ENCODE results near the gene CHCHD10. TPM values are rescaled to one million over a fixed set of nuclear protein-coding genes. Genes with fewer than 3 reads are reported as not detected.

The CHCHD10 gene
- total RNA-seq, 4 donors from 2014 or later: 19.9 to 61.2 (median 31.2) TPM

DNA sequence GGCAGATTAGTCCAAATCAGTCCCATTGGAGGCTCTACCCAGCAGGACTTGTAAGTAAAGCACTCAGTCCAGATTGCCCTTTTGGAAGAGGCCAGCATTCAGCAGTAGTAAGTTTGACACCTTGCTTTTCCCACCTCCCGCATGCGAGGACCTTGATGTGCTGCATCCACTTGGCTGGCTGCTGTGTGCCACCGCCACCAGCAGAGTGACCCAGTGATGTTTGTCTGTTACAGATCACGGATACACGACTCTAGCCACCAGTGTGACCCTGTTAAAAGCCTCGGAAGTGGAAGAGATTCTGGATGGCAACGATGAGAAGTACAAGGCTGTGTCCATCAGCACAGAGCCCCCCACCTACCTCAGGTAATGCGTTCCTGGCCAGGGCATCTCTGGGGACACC is 25.6 kb upstream of the CHCHD10 start:
- DNase-seq (ENCODE audit: low spot score) (no peak), ATAC-seq (ENCODE audit: low FRiP score) (no peak)
- TF ChIP-seq, protein P1, sequence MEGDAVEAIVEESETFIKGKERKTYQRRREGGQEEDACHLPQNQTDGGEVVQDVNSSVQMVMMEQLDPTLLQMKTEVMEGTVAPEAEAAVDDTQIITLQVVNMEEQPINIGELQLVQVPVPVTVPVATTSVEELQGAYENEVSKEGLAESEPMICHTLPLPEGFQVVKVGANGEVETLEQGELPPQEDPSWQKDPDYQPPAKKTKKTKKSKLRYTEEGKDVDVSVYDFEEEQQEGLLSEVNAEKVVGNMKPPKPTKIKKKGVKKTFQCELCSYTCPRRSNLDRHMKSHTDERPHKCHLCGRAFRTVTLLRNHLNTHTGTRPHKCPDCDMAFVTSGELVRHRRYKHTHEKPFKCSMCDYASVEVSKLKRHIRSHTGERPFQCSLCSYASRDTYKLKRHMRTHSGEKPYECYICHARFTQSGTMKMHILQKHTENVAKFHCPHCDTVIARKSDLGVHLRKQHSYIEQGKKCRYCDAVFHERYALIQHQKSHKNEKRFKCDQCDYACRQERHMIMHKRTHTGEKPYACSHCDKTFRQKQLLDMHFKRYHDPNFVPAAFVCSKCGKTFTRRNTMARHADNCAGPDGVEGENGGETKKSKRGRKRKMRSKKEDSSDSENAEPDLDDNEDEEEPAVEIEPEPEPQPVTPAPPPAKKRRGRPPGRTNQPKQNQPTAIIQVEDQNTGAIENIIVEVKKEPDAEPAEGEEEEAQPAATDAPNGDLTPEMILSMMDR (IDR thresholded peaks at IDR 0.05): no peak

DNA sequence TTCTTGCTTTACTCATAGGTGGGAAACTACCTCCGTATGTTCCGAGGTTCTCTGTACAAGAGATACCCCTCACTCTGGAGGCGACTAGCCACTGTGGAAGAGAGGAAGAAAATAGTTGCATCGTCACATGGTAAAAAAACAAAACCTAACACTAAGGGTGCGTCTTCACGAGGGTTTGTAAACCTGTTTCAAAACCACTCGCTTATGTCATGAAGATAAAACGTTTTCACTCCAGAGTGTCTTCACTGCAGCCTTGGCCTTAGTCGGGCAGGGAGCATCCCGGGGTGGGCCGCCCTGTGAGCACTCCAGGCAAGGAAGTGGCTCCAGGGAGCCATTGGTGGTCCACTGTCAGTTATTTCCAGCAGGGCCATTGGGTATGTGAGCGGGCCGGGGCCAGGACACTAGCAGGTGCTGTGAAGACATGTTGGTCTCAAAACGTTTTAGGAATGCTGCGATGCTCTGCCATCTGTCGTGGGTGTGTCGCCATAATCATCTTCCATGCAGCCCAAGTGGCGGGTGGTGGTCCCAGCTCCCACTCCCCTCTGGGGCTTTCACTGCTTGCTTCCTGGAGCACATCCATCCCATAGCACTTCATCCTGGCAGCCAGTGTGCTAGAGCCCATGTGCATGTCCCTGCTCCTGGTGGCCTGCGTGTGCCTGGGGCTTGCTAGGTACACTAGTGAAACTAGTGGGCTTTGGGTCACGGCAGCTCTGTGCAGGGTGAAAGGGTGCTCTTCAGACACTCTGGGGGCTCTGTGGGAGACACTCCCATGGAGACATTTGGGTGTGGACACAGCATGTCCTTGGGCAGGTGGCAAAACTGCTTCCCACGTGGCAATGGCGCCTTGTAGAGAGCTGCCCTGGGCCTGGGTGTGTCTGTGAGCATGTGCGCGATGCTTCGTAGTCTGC is 24.2 kb upstream of the CHCHD10 start:
- TF ChIP-seq, protein P1 (IDR thresholded peaks at IDR 0.05): no peak
- ATAC-seq (ENCODE audit: low FRiP score) (no peak), DNase-seq (ENCODE audit: low spot score) (no peak)

DNA sequence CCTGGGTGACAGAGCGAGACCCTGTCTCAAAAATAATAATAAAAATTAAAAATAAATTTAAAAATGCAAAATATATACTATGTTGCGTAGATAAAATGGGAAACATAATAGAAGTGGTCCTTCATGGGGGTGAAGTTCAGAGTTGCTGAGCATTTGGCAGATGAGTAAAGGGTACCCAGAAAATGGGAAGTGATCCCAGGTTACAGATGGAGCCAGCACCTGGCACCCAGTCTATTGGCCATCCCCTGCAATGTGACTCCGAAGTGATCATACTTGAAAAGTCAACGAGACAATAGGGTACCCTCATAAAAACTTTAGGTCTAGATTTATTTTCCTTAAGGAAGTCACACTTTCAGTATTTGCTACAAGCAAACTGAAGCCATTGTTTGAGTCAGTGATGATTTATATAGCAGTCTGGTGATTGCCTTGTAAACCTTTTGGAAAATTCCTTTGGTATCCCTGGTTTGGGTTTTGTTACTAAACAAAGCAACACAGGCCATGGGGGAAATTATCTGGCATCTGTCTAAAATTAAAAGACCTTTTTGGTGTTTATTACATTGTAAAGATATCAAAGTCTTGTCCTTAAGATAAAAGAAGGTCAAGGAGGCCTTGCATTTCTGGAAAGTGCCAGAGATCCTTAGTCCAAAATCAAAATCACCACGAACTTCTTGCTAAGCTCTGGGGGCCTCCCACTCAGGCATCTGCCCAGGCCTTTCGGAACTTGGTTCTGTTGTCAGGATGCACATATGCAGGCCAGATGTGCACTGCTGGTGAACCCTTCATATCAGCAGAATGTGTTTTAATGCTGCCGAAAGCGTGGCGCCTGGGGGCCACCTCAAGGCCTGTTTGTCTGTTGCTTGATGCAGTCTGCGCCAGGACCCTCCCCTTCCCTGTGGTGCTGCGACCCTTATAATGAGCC is 23.3 kb upstream of the CHCHD10 start:
- TF ChIP-seq, protein P1 (IDR thresholded peaks at IDR 0.05): no peak
- DNase-seq (ENCODE audit: low spot score) (no peak), ATAC-seq (ENCODE audit: low FRiP score) (no peak)

DNA sequence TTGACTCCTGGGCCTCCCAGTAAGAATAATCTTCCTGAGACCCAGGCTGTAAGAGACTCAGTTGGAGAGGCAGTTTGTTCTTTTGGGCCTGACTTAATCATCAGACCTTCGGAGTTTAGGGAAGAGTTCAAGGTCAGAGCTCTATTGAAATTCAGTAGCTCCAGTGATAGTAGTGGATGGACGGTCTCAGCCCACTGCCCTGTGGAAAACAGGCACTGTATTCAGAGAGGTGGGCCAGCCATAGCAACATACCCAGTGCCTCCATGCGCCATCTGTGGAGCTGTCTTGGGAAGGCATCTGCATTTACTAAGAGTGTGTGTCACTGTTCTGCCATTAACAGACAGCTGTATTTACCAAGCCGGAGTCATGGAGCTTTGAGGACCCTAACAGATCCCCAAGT is 21.9 kb upstream of the CHCHD10 start:
- no peak for ATAC-seq (ENCODE audit: low FRiP score)

DNA sequence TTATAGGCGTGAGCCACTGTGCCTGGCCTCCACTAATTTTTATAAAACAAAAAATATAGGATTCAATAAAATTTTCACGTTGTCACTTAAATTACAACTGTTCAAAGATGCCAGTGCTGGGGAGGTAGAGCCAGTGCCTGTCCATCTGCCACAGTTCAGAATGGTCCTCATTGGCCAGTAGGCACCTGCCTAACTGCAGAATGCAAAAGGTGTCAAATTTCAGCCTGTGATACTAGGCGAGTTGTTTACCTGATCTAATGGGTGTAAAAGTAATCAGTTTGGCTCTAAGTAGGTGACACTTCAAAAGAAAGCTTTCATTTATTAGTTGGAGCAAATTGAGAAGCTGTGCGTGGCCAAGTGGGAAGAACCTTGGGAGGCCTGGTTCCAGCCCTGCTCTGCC is 21.3 kb upstream of the CHCHD10 start:
- ATAC-seq (ENCODE audit: low FRiP score) (no peak), DNase-seq (ENCODE audit: low spot score) (no peak)
- TF ChIP-seq, protein P1 (IDR thresholded peaks at IDR 0.05): no peak

More for the DNA sequence above, 21.9 kb upstream of the CHCHD10 start:
- TF ChIP-seq, protein P1 (IDR thresholded peaks at IDR 0.05): no peak
- DNase-seq (ENCODE audit: low spot score): no peak

DNA sequence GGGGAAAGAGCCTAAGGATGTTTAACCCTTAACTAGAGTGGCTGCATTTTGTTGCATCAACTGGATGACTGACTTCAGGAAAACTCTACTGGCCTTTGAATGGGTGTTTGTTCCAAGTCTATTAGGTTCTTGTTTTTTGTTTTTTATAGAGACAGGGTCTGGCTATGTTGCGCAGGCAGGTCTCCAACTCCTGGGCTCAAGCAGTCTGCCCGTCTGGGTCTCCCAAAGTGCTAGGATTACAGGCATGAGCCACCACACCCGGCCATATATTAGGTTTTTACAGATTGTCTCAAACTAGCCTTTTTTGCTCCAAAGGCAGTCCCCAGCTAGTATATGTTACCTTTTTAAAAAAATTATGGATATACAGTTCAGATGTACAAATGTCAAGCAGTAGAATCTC is 20.1 kb upstream of the CHCHD10 start:
- TF ChIP-seq, protein P1 (IDR thresholded peaks at IDR 0.05): no peak
- no peak for ATAC-seq (ENCODE audit: low FRiP score)

More for the DNA sequence above, 20.1 kb upstream of the CHCHD10 start:
- no peak for DNase-seq (ENCODE audit: low spot score)
